Measurements from ENCODE around the gene LIFR. TPM values are rescaled to one million over a fixed set of nuclear protein-coding genes. Genes with fewer than 3 reads are reported as not detected.
"Not testable (repeated sequence)": the region's sequence is repeated elsewhere in the genome, so short reads cannot be mapped to it uniquely, and the experiment has no call there.

Gene LIFR
- polyA plus RNA-seq, 1 of the 3 experiments (the other 2 are of a cell fraction): 3.8 TPM

DNA sequence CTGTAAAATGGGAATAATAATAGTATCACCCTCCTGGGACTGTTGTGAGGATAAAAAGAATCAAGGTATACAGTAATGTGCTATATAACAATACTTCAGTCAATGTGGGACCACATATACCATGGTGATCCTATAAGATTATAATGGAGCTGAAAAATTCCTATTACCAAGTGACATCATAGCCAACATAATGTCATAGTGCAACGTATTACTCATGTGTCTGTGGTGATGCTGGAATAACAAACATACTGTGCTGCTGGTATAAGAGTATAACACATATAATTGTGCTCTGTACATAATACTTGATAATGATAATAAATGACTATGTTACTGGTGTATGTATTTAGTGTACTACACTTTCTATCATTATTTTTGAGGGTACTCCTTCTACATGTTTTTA lies 38.1 kb downstream of the LIFR start:
- peaks cover 18 to 25% of the 10 kb centered on the region in 2 experiments for H3K36me3 ChIP-seq (replicated peaks in 1 of 2; ENCODE audit: control insufficient read depth in 1 of 2, insufficient read depth in 2 of 2, low read length in 1 of 2)
- H3K9me2 ChIP-seq: no peaks in the 10 kb centered on the region
- H4K20me1 ChIP-seq (ENCODE audit: insufficient read depth): no peaks in the 10 kb centered on the region
- ChIA-PET POLR2A (no interaction called here), CTCF (interaction anchor here (1.0 to 1.6 kb wide), 2 partner anchors 21 to 77 kb away, joined by 3 to 7 read pairs; no protein-coding TSS in a partner anchor)
- no peaks in the 10 kb centered on the region for H3K4me1 ChIP-seq (ENCODE audit: control insufficient read depth in 1 of 2, insufficient read depth in 2 of 2, low read depth in 1 of 2, low read length in 1 of 2)
- H3K27me3 ChIP-seq (ENCODE audit: insufficient read depth): no peaks in the 10 kb centered on the region
- H3K9me3 ChIP-seq: no peaks in the 10 kb centered on the region
- no peak for TF ChIP-seq CHD2 (IDR thresholded peaks at IDR 0.05; ENCODE audit: low read length, partially characterized antibody)
- TF ChIP-seq, protein P1, sequence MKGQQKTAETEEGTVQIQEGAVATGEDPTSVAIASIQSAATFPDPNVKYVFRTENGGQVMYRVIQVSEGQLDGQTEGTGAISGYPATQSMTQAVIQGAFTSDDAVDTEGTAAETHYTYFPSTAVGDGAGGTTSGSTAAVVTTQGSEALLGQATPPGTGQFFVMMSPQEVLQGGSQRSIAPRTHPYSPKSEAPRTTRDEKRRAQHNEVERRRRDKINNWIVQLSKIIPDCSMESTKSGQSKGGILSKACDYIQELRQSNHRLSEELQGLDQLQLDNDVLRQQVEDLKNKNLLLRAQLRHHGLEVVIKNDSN (IDR thresholded peaks at IDR 0.05; ENCODE audit: borderline replicate concordance, low read depth): no peak
- TF ChIP-seq POLR2AphosphoS5 (IDR thresholded peaks at IDR 0.05; ENCODE audit: low read depth, low read length): no peak
- WGBS (ENCODE audit: low lambda C conversion rate): 81% methylated on average over 1 of the region's 1 CpG
- H3F3A ChIP-seq (replicated peaks; ENCODE audit: insufficient read depth): no peaks in the 10 kb centered on the region
- H2AFZ ChIP-seq (ENCODE audit: low read depth): no peak overlapping the region
- H3K4me3 ChIP-seq (ENCODE audit: low read depth in 2 of 2, low read length in 1 of 2): no peak overlapping the region
- no peaks in the 10 kb centered on the region for H3K79me2 ChIP-seq (ENCODE audit: insufficient read depth)
- H3K9ac ChIP-seq: no peak overlapping the region
- no peak overlapping the region for H3K4me2 ChIP-seq
- H3K27ac ChIP-seq (ENCODE audit: low read depth in 2 of 2, low read length in 1 of 2): no peak overlapping the region
- no peak for DNase-seq

- DNase-seq; H3F3A ChIP-seq (replicated peaks; ENCODE audit: insufficient read depth); H3K4me2 ChIP-seq; H2AFZ ChIP-seq (ENCODE audit: low read depth); POLR2A ChIA-PET; H3K9me3 ChIP-seq; H3K79me2 ChIP-seq (ENCODE audit: insufficient read depth); H3K4me3 ChIP-seq (ENCODE audit: low read depth in 2 of 2, low read length in 1 of 2); H3K27me3 ChIP-seq (ENCODE audit: insufficient read depth); H3K27ac ChIP-seq (ENCODE audit: low read depth in 2 of 2, low read length in 1 of 2); H3K9ac ChIP-seq; H4K20me1 ChIP-seq (ENCODE audit: insufficient read depth); H3K9me2 ChIP-seq; H3K4me1 ChIP-seq (ENCODE audit: control insufficient read depth in 1 of 2, insufficient read depth in 2 of 2, low read depth in 1 of 2, low read length in 1 of 2): not testable (repeated sequence)
- peaks cover 1 to 22% of the 10 kb centered on the region in 2 experiments for H3K36me3 ChIP-seq (replicated peaks in 1 of 2; ENCODE audit: control insufficient read depth in 1 of 2, insufficient read depth in 2 of 2, low read length in 1 of 2)
- CTCF ChIA-PET: interaction anchor here (1.2 to 2.6 kb wide), 2 partner anchors 10 to 75 kb away, joined by 3 to 11 read pairs; no protein-coding TSS in a partner anchor
- WGBS (ENCODE audit: low lambda C conversion rate): 92% methylated on average over 3 of the region's 3 CpGs
Observed at GRCh38 chr5:38516649-38517048, 39.8 kb downstream of the LIFR start.

DNA sequence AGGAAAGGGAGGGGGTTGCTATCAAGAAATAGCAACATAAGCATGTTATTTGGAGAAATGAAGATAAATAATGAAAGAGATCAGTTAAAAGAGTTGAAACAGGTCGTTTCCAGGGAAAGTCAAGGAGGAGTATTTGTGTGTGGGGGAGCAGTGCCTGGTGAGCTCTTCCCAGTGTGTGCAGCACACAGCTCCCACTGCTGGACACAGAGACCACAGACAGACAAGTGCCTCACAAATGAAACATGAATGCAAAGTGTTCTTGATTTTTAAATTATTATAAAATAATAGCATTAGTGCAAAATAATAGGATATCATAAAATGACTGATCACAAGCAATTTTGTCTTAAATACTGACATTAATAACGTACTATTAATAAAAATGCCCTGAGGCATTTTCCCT lies 40.8 kb downstream of the LIFR start:
- peak; percentile 17 for DNase-seq
- peaks cover 9 to 16% of the 10 kb centered on the region in 2 experiments for H3K36me3 ChIP-seq (replicated peaks in 1 of 2; ENCODE audit: control insufficient read depth in 1 of 2, insufficient read depth in 2 of 2, low read length in 1 of 2)
- no peaks in the 10 kb centered on the region for H3F3A ChIP-seq (replicated peaks; ENCODE audit: insufficient read depth)
- no peaks in the 10 kb centered on the region for H3K9me2 ChIP-seq
- H4K20me1 ChIP-seq (ENCODE audit: insufficient read depth): no peaks in the 10 kb centered on the region
- 47% methylated on average over 2 of the region's 2 CpGs for WGBS (ENCODE audit: low lambda C conversion rate)
- no peaks in the 10 kb centered on the region for H3K27me3 ChIP-seq (ENCODE audit: insufficient read depth)
- no peaks in the 10 kb centered on the region for H3K79me2 ChIP-seq (ENCODE audit: insufficient read depth)
- H3K27ac ChIP-seq (ENCODE audit: low read depth in 2 of 2, low read length in 1 of 2): no peak overlapping the region
- ChIA-PET POLR2A (no interaction called here), CTCF (interaction anchor here (0.7 to 2.6 kb wide), 7 partner anchors 8 to 294 kb away, joined by 3 to 11 read pairs (median 4); no protein-coding TSS in a partner anchor)
- H3K4me3 ChIP-seq (ENCODE audit: low read depth in 2 of 2, low read length in 1 of 2): no peak overlapping the region
- no peak overlapping the region for H3K9ac ChIP-seq
- no peak overlapping the region for H2AFZ ChIP-seq (ENCODE audit: low read depth)
- no peak for TF ChIP-seq PBX3 (IDR thresholded peaks at IDR 0.05)
- TF ChIP-seq SMC3 (IDR thresholded peaks at IDR 0.05; ENCODE audit: low read depth, low read length): peak; percentile 51
- TF ChIP-seq ELF1 (IDR thresholded peaks at IDR 0.05): no peak
- TF ChIP-seq, protein P1 (IDR thresholded peaks at IDR 0.05; ENCODE audit: borderline replicate concordance, low read depth): no peak
- peak; percentile 53 for TF ChIP-seq RAD21 (IDR thresholded peaks at IDR 0.05; ENCODE audit: low read length)
- peak; percentile 60 for TF ChIP-seq CTCF (IDR thresholded peaks at IDR 0.05)
- no peaks in the 10 kb centered on the region for H3K9me3 ChIP-seq
- no peak overlapping the region for H3K4me2 ChIP-seq
- no peaks in the 10 kb centered on the region for H3K4me1 ChIP-seq (ENCODE audit: control insufficient read depth in 1 of 2, insufficient read depth in 2 of 2, low read depth in 1 of 2, low read length in 1 of 2)

Data from SK-N-SH (cell line).